HEK293 (cell line): ENCODE results near the gene GRB14.

Experiments used
- CTCF ChIA-PET: fragments of 350-600 bp; formaldehyde crosslinking; extraction: SDS; loops from one replicate; lab custom pipeline; 2021; ENCODE audit warnings: antibody characterized with exemption; lab: Yijun Ruan, JAX
- POLR2A ChIA-PET: fragments of 300-600 bp; formaldehyde crosslinking; extraction: SDS; loops from one replicate; lab custom pipeline; 2020; ENCODE audit warnings: antibody characterized with exemption, inconsistent platforms; lab: Yijun Ruan, JAX
- H3K27ac ChIP-seq: fragments of 200-500 bp; sonication (Bioruptor generic); 2 replicates; pipeline ENCODE4 v1.5.1; 2014; ENCODE audit warnings: low read depth, low read length, control low read depth, inconsistent platforms; ENCODE audit errors: extremely low read depth
- H3K36me3 ChIP-seq, 2 experiments: fragments of 200-500 bp in 1 of 2; sonication (Bioruptor generic) in 1 of 2; 1 replicate in 1 of 2; 2 replicates in 1 of 2; pipeline ENCODE4 v1.5.1; 2014 to 2017; ENCODE audit warnings: inconsistent platforms in 2 of 2, low read length in 2 of 2; ENCODE audit not compliant: control insufficient read depth in 2 of 2, insufficient read depth in 1 of 2
- H3K4me1 ChIP-seq: fragments of 200-500 bp; sonication (Bioruptor generic); 2 replicates; pipeline ENCODE4 v1.5.1; 2014; ENCODE audit warnings: mild to moderate bottlenecking, low read length, inconsistent platforms; ENCODE audit not compliant: control insufficient read depth, insufficient read depth
- H3K4me3 ChIP-seq: 2 replicates; pipeline ENCODE4 v1.5.1; 2011; ENCODE audit warnings: low read depth, mild to moderate bottlenecking, control low read depth, low read length, moderate library complexity
- H3K9me3 ChIP-seq: fragments of 200-500 bp; sonication (Bioruptor generic); 2 replicates; pipeline ENCODE4 v1.5.1; 2014; ENCODE audit warnings: low read depth, low read length, inconsistent platforms; ENCODE audit not compliant: control insufficient read depth, insufficient read depth
- GLIS2 ChIP-seq: fragments of 450-650 bp; formaldehyde crosslinking; IDR thresholded peaks from 2 replicates; pipeline ENCODE4 v1.5.1; 2016; ENCODE audit warnings: missing biosample characterization, missing genetic modification characterization
- HOXD13 ChIP-seq: sonication (generic); formaldehyde crosslinking; IDR thresholded peaks from 2 replicates; pipeline ENCODE4 v1.8.0; 2022; ENCODE audit warnings: missing genetic modification reagents, borderline replicate concordance
- KLF10 ChIP-seq: fragments of 450-650 bp; IDR thresholded peaks from 2 replicates; pipeline ENCODE4 v1.5.1; 2018; ENCODE audit warnings: missing biosample characterization, mild to moderate bottlenecking, missing genetic modification characterization
- KLF7 ChIP-seq: fragments of 450-650 bp; formaldehyde crosslinking; IDR thresholded peaks from 2 replicates; pipeline ENCODE4 v1.5.1; 2016; ENCODE audit warnings: missing biosample characterization, missing genetic modification characterization, borderline replicate concordance
- MZF1 ChIP-seq: fragments of 450-650 bp; formaldehyde crosslinking; IDR thresholded peaks from 2 replicates; pipeline ENCODE4 v1.5.1; 2017; ENCODE audit warnings: missing biosample characterization, missing genetic modification characterization, borderline replicate concordance
- SP3 ChIP-seq: fragments of 450-650 bp; formaldehyde crosslinking; IDR thresholded peaks from 2 replicates; pipeline ENCODE4 v1.5.1; 2016; ENCODE audit warnings: missing biosample characterization, missing genetic modification characterization
- YY2 ChIP-seq: fragments of 450-650 bp; formaldehyde crosslinking; IDR thresholded peaks from 2 replicates; pipeline ENCODE4 v1.5.1; 2016; ENCODE audit warnings: missing biosample characterization, missing genetic modification characterization
- ZBTB17 ChIP-seq: fragments of 450-650 bp; formaldehyde crosslinking; IDR thresholded peaks from 2 replicates; pipeline ENCODE4 v1.5.1; 2016; ENCODE audit warnings: missing biosample characterization, missing genetic modification characterization
- ZBTB26 ChIP-seq: fragments of 450-650 bp; formaldehyde crosslinking; optimal IDR thresholded peaks from 2 replicates; pipeline ENCODE3; 2016; ENCODE audit warnings: missing biosample characterization, mild to moderate bottlenecking, missing genetic modification characterization
- ZBTB8A ChIP-seq: fragments of 450-650 bp; formaldehyde crosslinking; IDR thresholded peaks from 2 replicates; pipeline ENCODE4 v1.5.1; 2016; ENCODE audit warnings: missing biosample characterization, missing genetic modification characterization
- ZFHX2 ChIP-seq: fragments of 450-650 bp; formaldehyde crosslinking; conservative IDR thresholded peaks from 2 replicates; pipeline ENCODE4 v1.5.1; 2016; ENCODE audit warnings: missing biosample characterization, missing genetic modification characterization
- ZNF112 ChIP-seq: fragments of 450-650 bp; formaldehyde crosslinking; IDR thresholded peaks from 2 replicates; pipeline ENCODE4 v1.5.0; 2017; ENCODE audit warnings: missing biosample characterization, missing genetic modification characterization
- ZNF121 ChIP-seq: fragments of 450-650 bp; formaldehyde crosslinking; IDR thresholded peaks from 2 replicates; pipeline ENCODE4 v1.5.1; 2016; ENCODE audit warnings: missing biosample characterization, missing genetic modification characterization
- ZNF157 ChIP-seq: fragments of 450-650 bp; formaldehyde crosslinking; IDR thresholded peaks from 2 replicates; pipeline ENCODE4 v1.5.1; 2016; ENCODE audit warnings: missing biosample characterization, missing genetic modification characterization
- ZNF211 ChIP-seq: fragments of 450-650 bp; formaldehyde crosslinking; IDR thresholded peaks from 2 replicates; pipeline ENCODE4 v1.5.1; 2016; ENCODE audit warnings: low read depth, missing biosample characterization, missing genetic modification characterization
- ZNF274 ChIP-seq, 2 experiments: fragments of 200-500 bp in 1 of 2; fragments of 450-650 bp in 1 of 2; sonication (Bioruptor generic) in 1 of 2; formaldehyde crosslinking in 1 of 2; IDR thresholded peaks; 2 replicates each; pipeline versions ENCODE4 v1.5.1 to v1.6.1; 2014 to 2016; ENCODE audit warnings: borderline replicate concordance in 1 of 2, inconsistent platforms in 1 of 2, low read length in 1 of 2, missing biosample characterization in 1 of 2, missing genetic modification characterization in 1 of 2
- ZNF292 ChIP-seq: fragments of 450-650 bp; formaldehyde crosslinking; IDR thresholded peaks from 2 replicates; pipeline ENCODE4 v1.5.1; 2016; ENCODE audit warnings: low read depth, missing biosample characterization, missing genetic modification characterization, borderline replicate concordance
- ZNF394 ChIP-seq: fragments of 450-650 bp; formaldehyde crosslinking; IDR thresholded peaks from 2 replicates; pipeline ENCODE4 v1.5.1; 2016; ENCODE audit warnings: missing biosample characterization, missing genetic modification characterization, mild to moderate bottlenecking, moderate library complexity, borderline replicate concordance
- ZNF433 ChIP-seq: fragments of 450-650 bp; formaldehyde crosslinking; IDR thresholded peaks from 2 replicates; pipeline ENCODE4 v1.5.1; 2016; ENCODE audit warnings: missing biosample characterization, missing genetic modification characterization, low read depth
- ZNF518A ChIP-seq: fragments of 450-650 bp; formaldehyde crosslinking; conservative IDR thresholded peaks from 2 replicates; pipeline ENCODE4 v1.5.1; 2016; ENCODE audit warnings: low read depth, missing biosample characterization, missing genetic modification characterization
- ZNF521 ChIP-seq: fragments of 450-650 bp; formaldehyde crosslinking; IDR thresholded peaks from 2 replicates; pipeline ENCODE4 v1.5.1; 2017; ENCODE audit warnings: missing biosample characterization, mild to moderate bottlenecking, missing genetic modification characterization
- ZNF555 ChIP-seq: fragments of 450-650 bp; formaldehyde crosslinking; conservative IDR thresholded peaks from 2 replicates; pipeline ENCODE4 v1.5.1; 2017; ENCODE audit warnings: missing biosample characterization, mild to moderate bottlenecking, missing genetic modification characterization, inconsistent platforms
- ZNF585B ChIP-seq: fragments of 450-650 bp; formaldehyde crosslinking; IDR thresholded peaks from 2 replicates; pipeline ENCODE4 v1.5.1; 2016; ENCODE audit warnings: missing biosample characterization, missing genetic modification characterization
- ZNF600 ChIP-seq: fragments of 450-650 bp; formaldehyde crosslinking; IDR thresholded peaks from 2 replicates; pipeline ENCODE4 v1.5.1; 2016; ENCODE audit warnings: missing biosample characterization, missing genetic modification characterization
- ZNF624 ChIP-seq: fragments of 450-650 bp; formaldehyde crosslinking; IDR thresholded peaks from 2 replicates; pipeline ENCODE4 v1.5.1; 2017; ENCODE audit warnings: missing biosample characterization, missing genetic modification characterization
- ZNF701 ChIP-seq: fragments of 450-650 bp; formaldehyde crosslinking; IDR thresholded peaks from 2 replicates; pipeline ENCODE4 v1.5.1; 2016; ENCODE audit warnings: missing biosample characterization, missing genetic modification characterization
- ZSCAN23 ChIP-seq: fragments of 450-650 bp; formaldehyde crosslinking; IDR thresholded peaks from 2 replicates; pipeline ENCODE4 v1.5.1; 2016; ENCODE audit warnings: missing biosample characterization, missing genetic modification characterization
- ZSCAN5A ChIP-seq: fragments of 450-650 bp; formaldehyde crosslinking; IDR thresholded peaks from 2 replicates; pipeline ENCODE4 v1.5.1; 2016; ENCODE audit warnings: missing biosample characterization, missing genetic modification characterization

The GRB14 gene

GRCh38 chr2:164620873-164621763, at the start of gene GRB14:
TSS of gene GRB14 (minus strand) at chr2:164621482. CDS start at chr2:164621309, 173 bp downstream.
- Histone ChIP-seq H3K9me3 (no peaks in the 10 kb centered on the region), H3K4me1 (peaks cover 3% of the 10 kb centered on the region; the same call in 1 of the 2 replicates), H3K4me3 (peak within 1 kb of the TSS; percentile 66), H3K36me3 (no peaks in the 10 kb centered on the region), H3K27ac (peak within 1 kb of the TSS; percentile 79; the same call in 1 of the 2 replicates)
- POLR2A ChIA-PET = interaction anchor here (0.8 to 1.6 kb wide), 4 partner anchors 9 to 109 kb away, joined by 3 to 5 read pairs (median 4); no protein-coding TSS in a partner anchor
- CTCF ChIA-PET = interaction anchor here (0.6 to 2.3 kb wide), 5 partner anchors 13 to 265 kb away, joined by 3 to 9 read pairs (median 4); no protein-coding TSS in a partner anchor
- TF ChIP-seq ZBTB8A = peak; percentile 69
- no peak for TF ChIP-seq ZSCAN5A (tag by site-specific recombination)
- TF ChIP-seq ZNF394 (tag by site-specific recombination) = no peak
- no peak for TF ChIP-seq HOXD13
- peak; percentile 61 for TF ChIP-seq SP3
- no peak for TF ChIP-seq ZNF624 (tag by site-specific recombination)
- TF ChIP-seq ZBTB26 (tag by site-specific recombination) = peak; percentile 60
- no peak for TF ChIP-seq ZNF157 (tag by site-specific recombination)
- no peak for TF ChIP-seq ZNF521 (tag by site-specific recombination)
- no peak for TF ChIP-seq ZSCAN23 (tag by site-specific recombination)
- no peak for TF ChIP-seq KLF7 (tag by site-specific recombination)
- no peak for TF ChIP-seq KLF10 (tag by site-specific recombination)
- no peak for TF ChIP-seq ZNF211 (tag by site-specific recombination)
- no peak for TF ChIP-seq ZNF555 (tag by site-specific recombination)
- TF ChIP-seq ZFHX2 (tag by site-specific recombination) = peak; percentile 85
- TF ChIP-seq ZNF121 (tag by site-specific recombination) = no peak
- no peak for TF ChIP-seq ZNF274 (IDR thresholded peaks at IDR 0.05; ENCODE audit: low read length)
- no peak for TF ChIP-seq ZNF274 (tag by site-specific recombination; IDR thresholded peaks at IDR 0.05; ENCODE audit: borderline replicate concordance)
- no peak for TF ChIP-seq ZNF433
- no peak for TF ChIP-seq ZNF292 (tag by site-specific recombination)
- peak; percentile 39; the same call in 1 of the 2 replicates for TF ChIP-seq ZBTB17 (tag by site-specific recombination)
- no peak for TF ChIP-seq YY2 (tag by site-specific recombination)
- no peak for TF ChIP-seq MZF1 (tag by site-specific recombination)
- no peak for TF ChIP-seq ZNF112 (tag by site-specific recombination)
- TF ChIP-seq ZNF518A (tag by site-specific recombination) = no peak
- TF ChIP-seq GLIS2 (tag by site-specific recombination) = peak; percentile 77
- TF ChIP-seq ZNF600 (tag by site-specific recombination) = peak; percentile 36; the same call in 1 of the 2 replicates
- no peak for TF ChIP-seq ZNF585B
- TF ChIP-seq ZNF701 = no peak
